Mesothelial cell of epicardium (in vitro differentiated cells): ENCODE results near the gene NAA35. TPM values are rescaled to one million over a fixed set of nuclear protein-coding genes. Genes with fewer than 3 reads are reported as not detected.
"Not testable (repeated sequence)": the region's sequence is repeated elsewhere in the genome, so short reads cannot be mapped to it uniquely, and the experiment has no call there.

ENCODE experiments used
- DNase-seq, 2 experiments: peaks; one replicate each; pipeline ENCODE4 v3.0.0; 2021; ENCODE audit warnings: low spot score in 2 of 2; ENCODE audit not compliant: unreplicated experiment in 2 of 2
- H3K27ac Mint-ChIP-seq: 2 replicates; pipeline ENCODE4 v1.8.0; 2021; ENCODE audit warnings: mixed read lengths
- H3K27me3 Mint-ChIP-seq: 2 replicates; pipeline ENCODE4 v1.8.0; 2021; ENCODE audit warnings: low read depth, mixed read lengths
- H3K36me3 Mint-ChIP-seq: 2 replicates; pipeline ENCODE4 v1.8.0; 2021; ENCODE audit warnings: mixed read lengths
- H3K4me1 Mint-ChIP-seq: 2 replicates; pipeline ENCODE4 v1.8.0; 2021; ENCODE audit warnings: mixed read lengths
- H3K4me3 Mint-ChIP-seq: 2 replicates; pipeline ENCODE4 v1.8.0; 2021; ENCODE audit warnings: mild to moderate bottlenecking, moderate library complexity, mixed read lengths
- H3K9me3 Mint-ChIP-seq: 2 replicates; pipeline ENCODE4 v1.8.0; 2021; ENCODE audit warnings: mixed read lengths
- CTCF ChIP-seq: fragments of 200-600 bp; sonication (generic); IDR thresholded peaks from one replicate; pipeline ENCODE4 v1.5.0; 2021; ENCODE audit warnings: antibody characterized with exemption; ENCODE audit not compliant: unreplicated experiment
- total RNA-seq: library from RNA; stranded (reverse); gene quantifications from 3 replicates; pipeline ENCODE4 v1.2.1, GENCODE V29; 2021

The NAA35 gene
- total RNA-seq, 1 donor from 2014 or later = 35.0 TPM

- Mint-ChIP-seq H3K27ac (no peak overlapping the region), H3K4me1 (peaks cover 8% of the 10 kb centered on the region), H3K9me3 (peaks cover 6% of the 10 kb centered on the region), H3K27me3 (no peaks in the 10 kb centered on the region), H3K36me3 (peaks cover 35% of the 10 kb centered on the region), H3K4me3 (no peak overlapping the region)
- DNase-seq = no peak
- TF ChIP-seq CTCF = no peak
These were observed 105.2 kb downstream of the NAA35 start for GRCh38 chr9:86046071-86046636.

GRCh38 chr9:86046930-86047341 lies 106.0 kb downstream of the NAA35 start:
- no peak for TF ChIP-seq CTCF
- H3K27me3 Mint-ChIP-seq = no peaks in the 10 kb centered on the region
- no peak overlapping the region for H3K27ac Mint-ChIP-seq

GRCh38 chr9:86047361-86047760 lies 106.4 kb downstream of the NAA35 start:
- Mint-ChIP-seq H3K36me3 (peaks cover 35% of the 10 kb centered on the region), H3K4me1 (no peaks in the 10 kb centered on the region), H3K27ac (no peak overlapping the region), H3K27me3 (no peaks in the 10 kb centered on the region), H3K4me3 (no peak overlapping the region), H3K9me3 (peaks cover 6% of the 10 kb centered on the region)
- DNase-seq = no peak
- TF ChIP-seq CTCF = no peak

More at GRCh38 chr9:86046930-86047341, 106.0 kb downstream of the NAA35 start:
- Mint-ChIP-seq H3K4me1 (peaks cover 2% of the 10 kb centered on the region), H3K4me3 (no peak overlapping the region), H3K36me3 (peaks cover 35% of the 10 kb centered on the region), H3K9me3 (peaks cover 6% of the 10 kb centered on the region)
- DNase-seq = no peak

GRCh38 chr9:86048018-86048742 lies 107.2 kb downstream of the NAA35 start:
- H3K9me3 Mint-ChIP-seq, H3K4me3 Mint-ChIP-seq, H3K27me3 Mint-ChIP-seq, DNase-seq, H3K27ac Mint-ChIP-seq, H3K4me1 Mint-ChIP-seq: not testable (repeated sequence)
- peaks cover 30% of the 10 kb centered on the region for H3K36me3 Mint-ChIP-seq

GRCh38 chr9:86052556-86053468 lies 111.9 kb downstream of the NAA35 start:
- H3K27ac Mint-ChIP-seq = peak overlapping the region; percentile 17
- no peak for DNase-seq
- H3K9me3 Mint-ChIP-seq = peaks cover 6% of the 10 kb centered on the region
- H3K4me1 Mint-ChIP-seq = no peaks in the 10 kb centered on the region
- TF ChIP-seq CTCF = no peak
- H3K36me3 Mint-ChIP-seq = peaks cover 13% of the 10 kb centered on the region
- no peak overlapping the region for H3K4me3 Mint-ChIP-seq
- H3K27me3 Mint-ChIP-seq = no peaks in the 10 kb centered on the region
